GM18858 (cell line): Measurements from ENCODE around the gene TBCD.
"Not testable (repeated sequence)": the region's sequence is repeated elsewhere in the genome, so short reads cannot be mapped to it uniquely, and the experiment has no call there.

ENCODE experiments used
- ATAC-seq: cut with Tn5 transposase; IDR thresholded peaks from one replicate; pipeline ENCODE4 v1.9.1; 2021; ENCODE audit not compliant: unreplicated experiment

Gene TBCD

DNA sequence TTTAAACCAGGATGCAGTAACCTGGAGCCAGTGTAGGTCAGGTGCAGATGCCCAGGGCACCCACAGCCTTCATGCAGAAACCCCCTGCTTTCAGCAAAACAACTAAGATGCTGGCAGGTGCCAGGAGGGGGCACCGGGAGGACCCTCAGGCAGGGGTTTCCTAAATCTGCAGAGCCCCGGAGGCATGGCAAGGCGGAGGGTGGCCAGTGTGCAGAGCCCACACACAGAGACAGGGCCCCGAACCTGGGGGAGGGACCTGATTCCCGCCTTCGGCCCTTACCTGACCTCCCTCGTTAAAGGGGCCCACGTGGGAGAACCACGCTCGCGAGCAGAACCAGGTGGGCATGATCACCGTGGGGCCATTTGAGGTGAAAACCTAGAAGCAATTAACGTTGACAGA lies 213.5 kb downstream of the TBCD start:
- no peak for ATAC-seq

DNA sequence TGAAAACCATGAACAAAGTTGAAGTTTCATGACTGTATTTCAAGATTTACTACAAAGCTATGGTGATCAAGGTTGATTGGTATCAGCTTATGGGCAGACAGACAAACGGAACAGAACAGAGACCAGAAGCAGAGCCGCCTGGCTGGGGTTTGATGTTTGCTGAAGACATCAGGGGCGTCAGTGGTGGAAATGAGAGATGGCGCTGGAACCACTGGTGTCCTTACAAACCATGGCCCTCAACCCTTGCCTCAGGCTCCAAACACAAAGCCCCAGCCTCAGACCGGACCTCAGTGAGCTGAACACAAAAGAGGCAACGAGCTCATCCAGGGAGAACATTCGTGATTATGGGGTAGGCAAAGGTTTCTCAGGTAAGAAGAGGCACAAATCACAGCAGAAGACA lies 214.6 kb downstream of the TBCD start:
- ATAC-seq: no peak

DNA sequence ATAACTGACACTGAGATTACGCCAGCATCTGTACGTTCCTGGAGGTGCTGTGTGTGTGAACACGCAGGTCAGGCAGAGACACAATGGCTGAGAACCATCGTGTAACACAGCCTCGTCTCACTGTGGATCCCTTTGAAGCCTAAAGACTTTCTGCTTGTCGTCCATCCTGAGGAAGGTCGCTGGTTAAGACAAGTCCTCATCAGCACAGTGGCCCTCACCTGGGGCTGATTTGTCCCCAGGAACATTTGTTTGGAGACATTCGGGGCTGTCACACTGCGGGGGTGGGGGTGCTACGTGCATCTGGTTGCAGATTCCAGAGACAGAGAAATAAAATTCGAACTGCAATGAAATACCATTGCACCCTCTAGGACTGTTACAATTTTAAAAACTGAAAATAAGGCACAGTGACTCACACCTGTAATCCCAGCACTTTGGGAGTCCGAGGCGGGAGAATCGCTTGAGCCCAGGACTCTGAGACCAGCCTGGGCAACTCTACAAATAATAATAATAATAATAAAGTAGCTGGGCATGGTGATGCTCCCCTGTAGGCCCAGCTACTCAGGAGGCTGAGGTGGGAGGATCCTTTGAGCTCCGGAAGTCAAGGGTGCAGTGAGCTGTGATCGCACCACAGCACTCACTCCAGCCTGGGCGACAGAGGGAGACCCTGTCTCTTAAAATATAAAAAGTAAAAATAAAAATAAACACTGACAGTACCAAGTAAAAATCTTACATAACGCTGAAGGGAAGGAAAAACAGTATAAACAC lies 215.6 kb downstream of the TBCD start:
- no peak for ATAC-seq

GRCh38 chr17:82968033-82968841 lies 216.4 kb downstream of the TBCD start:
- not testable (repeated sequence) for ATAC-seq

DNA sequence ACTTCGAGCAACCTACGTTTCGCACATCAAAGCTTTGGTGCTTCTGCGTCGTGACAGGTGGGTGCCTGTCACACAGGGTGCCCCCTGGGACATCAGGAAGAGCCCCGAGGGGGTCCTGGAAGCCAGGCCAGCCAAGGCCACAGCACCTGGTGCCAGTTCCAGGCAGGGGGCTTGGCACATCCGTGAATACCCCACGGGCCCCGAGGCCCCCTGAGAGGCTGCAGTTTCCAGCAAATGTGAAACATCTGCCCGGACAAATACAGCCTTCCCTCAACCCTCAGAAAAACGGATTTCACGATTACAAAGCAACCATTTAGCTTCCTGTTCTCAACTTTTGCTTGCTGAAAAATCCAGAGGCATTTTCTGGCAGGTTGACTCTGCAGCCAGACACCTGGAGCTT lies 218.2 kb downstream of the TBCD start:
- no peak for ATAC-seq

GRCh38 chr17:82970818-82971590 lies 219.1 kb downstream of the TBCD start:
- no peak for ATAC-seq

DNA sequence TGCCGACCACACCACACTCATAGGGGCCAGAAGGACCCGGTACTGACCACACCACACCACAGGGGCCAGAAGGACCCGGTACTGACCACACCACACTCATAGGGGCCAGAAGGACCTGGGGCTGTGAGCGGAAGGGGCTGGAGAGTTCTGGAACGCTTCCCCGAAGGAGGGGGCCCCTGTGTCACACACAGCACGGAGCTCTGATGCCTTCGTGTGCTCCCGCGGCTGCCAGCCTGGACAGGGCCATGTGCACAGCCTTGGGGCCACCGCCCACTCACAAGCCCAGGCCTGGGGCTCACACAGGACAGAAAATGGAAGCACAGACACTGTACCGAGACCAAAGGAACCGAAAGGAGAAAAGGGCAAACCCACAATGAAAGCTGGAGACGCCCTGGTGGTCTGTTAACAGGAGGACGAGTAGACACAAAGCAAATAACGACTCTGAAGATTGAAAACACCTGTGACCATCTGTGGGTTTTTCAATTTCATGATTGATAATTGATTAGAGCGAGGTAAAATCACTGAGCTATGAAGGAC lies 221.0 kb downstream of the TBCD start:
- no peak for ATAC-seq

- ATAC-seq: no peak
Measured at GRCh38 chr17:82973456-82974135, 221.7 kb downstream of the TBCD start.

DNA sequence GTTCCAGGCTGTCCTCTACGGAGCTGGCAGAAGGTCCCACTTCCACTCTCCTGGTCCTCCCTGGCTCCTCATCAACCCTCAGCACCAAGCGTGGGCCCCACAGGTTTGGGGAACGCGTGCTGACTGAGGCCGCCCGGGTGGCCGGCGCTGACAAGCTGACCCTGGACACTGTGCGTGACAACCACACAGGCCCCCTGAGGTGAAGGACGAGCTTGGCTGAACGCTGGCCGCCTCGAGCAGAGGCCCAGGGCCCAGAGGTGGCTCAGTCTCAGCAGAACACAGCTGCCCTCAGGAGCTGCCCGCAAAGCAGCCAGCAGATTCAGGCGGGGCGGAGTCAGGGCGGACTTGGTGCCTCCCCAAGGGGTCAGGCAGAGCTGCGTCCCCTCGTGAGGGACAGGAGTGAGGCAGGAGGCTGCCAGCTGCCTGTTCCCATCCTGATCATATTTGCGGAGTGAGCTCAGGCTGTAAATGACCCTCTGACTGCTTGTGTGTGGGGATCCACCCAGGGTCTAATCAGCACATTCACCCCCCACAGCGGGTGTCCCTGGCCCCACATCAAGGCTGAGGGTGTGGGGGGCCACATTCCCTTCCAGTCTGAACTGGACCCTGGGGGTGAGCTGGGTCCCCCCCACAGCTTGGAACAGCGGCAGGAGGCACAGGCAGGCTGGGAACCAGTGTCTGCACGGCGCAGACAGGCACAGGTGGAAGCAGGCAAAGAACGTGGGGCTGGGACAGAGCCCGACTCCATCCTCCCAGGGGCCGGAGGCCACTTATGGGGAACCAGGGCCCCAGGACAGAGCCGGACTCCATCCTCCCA lies 222.5 kb downstream of the TBCD start:
- ATAC-seq: no peak

DNA sequence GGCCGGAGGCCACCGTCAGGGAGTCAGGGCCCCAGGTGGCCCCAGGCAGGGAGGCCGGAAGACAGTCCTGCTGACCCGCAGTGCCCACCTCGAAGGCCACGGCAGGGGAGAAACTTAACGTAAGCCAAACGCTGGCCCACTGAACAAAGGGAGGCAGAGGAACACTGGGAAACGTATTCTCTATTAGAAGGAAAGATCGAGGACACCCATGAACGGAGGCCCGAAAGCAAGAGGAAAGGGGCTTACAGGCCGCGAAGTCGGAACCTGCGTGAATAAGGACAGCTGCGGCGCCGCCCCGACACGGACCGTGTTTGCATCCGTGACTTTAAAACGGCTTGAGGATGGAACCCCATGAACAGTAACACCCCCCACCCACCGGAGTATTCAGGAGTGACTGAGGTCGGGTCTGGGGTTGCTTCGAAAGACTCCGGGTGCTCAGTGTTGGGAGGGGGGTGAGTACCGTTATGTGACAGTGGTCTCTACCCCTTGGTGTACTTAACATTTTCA lies 225.2 kb downstream of the TBCD start:
- ATAC-seq: no peak

- no peak for ATAC-seq
Measured at GRCh38 chr17:82977606-82978005, 225.7 kb downstream of the TBCD start.

- ATAC-seq: no peak
Measured at GRCh38 chr17:82978765-82979349, 227.0 kb downstream of the TBCD start.

DNA sequence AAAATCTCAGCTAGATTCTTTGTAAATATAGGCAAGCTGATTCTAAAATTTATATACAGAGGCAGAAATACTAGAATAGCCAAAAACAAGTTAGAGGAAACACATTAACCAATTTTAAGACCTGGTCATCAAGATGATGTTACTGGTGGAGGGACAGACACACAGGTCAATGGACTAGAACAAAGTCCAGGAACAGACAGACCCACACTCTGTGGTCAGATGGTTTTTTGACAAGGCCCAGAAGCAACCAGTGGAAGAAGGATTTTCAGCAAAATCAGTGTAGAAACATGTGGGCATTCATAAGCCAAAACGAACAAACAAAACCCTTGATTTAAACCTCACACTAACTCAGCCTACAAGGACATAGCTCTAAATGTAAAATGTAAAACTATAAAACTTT lies 227.9 kb downstream of the TBCD start:
- no peak for ATAC-seq

DNA sequence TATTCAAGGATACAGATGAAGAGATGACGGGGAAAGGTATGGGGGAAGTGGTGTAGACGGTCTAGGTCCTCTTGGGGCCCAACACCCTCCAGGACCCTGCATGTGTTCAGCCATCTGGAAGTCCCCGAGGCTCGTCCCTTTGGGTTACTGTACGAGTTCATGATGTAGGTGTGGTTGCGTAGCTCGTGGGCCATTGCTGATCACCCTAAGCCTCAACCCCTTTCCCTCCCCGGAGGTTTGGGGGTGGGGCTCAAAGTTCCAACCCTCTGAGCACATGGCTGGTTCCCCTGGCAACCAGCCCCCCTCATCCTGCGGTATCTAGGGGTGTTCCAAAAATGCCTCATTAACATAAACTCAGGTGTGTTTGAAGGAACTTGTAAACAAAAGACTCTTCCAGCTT lies 228.8 kb downstream of the TBCD start:
- no peak for ATAC-seq

DNA sequence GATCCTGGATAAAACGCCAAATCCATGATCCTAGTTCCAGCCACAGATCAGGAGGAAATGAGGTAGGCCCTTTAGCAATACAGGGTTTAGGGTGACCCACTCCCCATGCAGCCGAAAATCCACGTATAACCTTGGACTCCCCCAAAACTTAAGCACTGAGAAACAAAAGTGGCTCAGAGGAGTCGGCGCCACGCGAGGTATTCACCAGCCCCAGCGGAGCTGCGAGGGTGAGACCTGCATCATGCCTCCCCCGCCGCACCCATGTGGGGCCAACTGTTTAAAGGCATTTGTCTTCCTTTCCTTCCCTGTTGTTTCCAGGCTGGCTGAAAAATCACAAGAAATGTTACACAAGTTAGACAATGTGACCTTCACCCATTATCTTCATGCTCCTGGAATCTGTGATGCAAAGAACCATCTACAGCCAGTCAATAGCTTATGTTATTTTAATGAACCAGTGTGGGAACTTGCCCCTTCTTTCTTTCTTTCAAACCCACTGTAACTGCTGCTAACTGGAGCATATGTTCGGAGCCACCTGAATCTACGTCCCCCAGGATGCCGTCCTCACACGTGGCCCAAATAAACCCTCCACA lies 229.4 kb downstream of the TBCD start:
- ATAC-seq: no peak

DNA sequence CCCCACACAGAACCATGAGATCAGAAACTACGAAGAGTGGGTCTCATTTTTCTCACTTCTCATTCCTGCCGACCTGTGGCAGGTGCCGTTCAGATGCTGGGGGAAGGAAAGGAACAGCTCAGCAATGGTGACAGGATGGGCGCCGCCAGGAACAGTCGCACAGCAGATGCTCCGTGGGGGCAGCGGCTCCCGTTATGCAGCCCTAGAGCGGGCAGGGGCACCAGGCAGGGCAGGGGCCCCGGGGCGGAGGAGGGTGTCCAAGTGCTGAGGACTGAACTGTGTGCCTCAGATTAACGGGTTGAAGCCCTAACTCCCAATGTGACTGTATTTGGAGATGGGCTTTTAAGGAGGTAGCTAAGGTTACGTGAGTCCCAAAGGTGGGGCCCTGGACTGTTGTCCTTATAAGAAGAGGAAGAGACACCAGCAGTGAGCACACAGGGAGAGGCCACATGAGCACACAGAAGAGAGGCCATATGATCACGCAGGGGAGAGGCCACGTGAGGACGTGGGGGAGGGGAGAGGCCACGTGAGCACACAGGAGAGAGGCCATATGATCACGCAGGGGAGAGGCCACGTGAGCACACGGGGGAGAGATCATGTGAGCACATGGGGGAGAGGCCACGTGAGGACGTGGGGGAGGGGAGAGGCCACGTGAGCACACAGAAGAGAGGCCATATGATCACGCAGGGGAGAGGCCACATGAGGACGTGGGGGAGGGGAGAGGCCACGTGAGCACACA lies 231.8 kb downstream of the TBCD start:
- ATAC-seq: no peak

DNA sequence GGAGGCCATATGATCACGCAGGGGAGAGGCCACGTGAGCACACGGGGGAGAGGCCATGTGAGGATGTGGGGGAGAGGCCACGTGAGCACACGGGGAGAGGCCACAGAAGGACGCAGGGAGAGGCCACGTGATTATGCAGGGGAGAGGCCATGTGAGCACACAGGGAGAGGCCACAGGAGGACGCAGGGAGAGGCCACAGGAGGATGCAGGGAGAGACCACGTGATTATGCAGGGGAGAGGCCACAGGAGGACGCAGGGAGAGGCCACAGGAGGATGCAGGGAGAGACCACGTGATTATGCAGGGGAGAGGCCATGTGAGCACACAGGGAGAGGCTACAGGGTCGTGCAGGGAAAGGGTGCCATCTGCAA lies 232.4 kb downstream of the TBCD start:
- not testable (repeated sequence) for ATAC-seq

- no peak for ATAC-seq
Measured at GRCh38 chr17:82984751-82985427, 233.0 kb downstream of the TBCD start.
